GM23338 (cell line): Measurements from ENCODE around the gene CNTNAP2. TPM values are rescaled to one million over a fixed set of nuclear protein-coding genes. Genes with fewer than 3 reads are reported as not detected.

Experiments
- ATAC-seq: fragments of 200-7000 bp; cut with Tn5 transposase; 3 replicates; pipeline ENCODE4 v1.9.1; 2020
- DNase-seq: peaks from one replicate; pipeline ENCODE4 v3.0.0-alpha.2; 2015; ENCODE audit warnings: low spot score
- H2AFZ ChIP-seq: fragments of 200-600 bp; sonication (generic); 2 replicates; pipeline ENCODE4 v1.8.0; 2016; ENCODE audit warnings: antibody characterized with exemption, mild to moderate bottlenecking, moderate library complexity
- H3F3A ChIP-seq: fragments of 200-600 bp; sonication (generic); replicated peaks from 2 replicates; pipeline ENCODE4 v1.8.0; 2017; ENCODE audit warnings: antibody characterized with exemption, mixed run types, low read depth
- H3K27ac ChIP-seq: fragments of 200-600 bp; sonication (generic); 2 replicates; pipeline ENCODE4 v1.6.1; 2016; ENCODE audit warnings: low read depth
- H3K27me3 ChIP-seq: fragments of 200-600 bp; sonication (generic); 2 replicates; pipeline ENCODE4 v1.8.0; 2016; ENCODE audit warnings: mild to moderate bottlenecking, mixed run types, moderate library complexity; ENCODE audit not compliant: insufficient read depth
- H3K36me3 ChIP-seq: fragments of 200-600 bp; sonication (generic); 2 replicates; pipeline ENCODE4 v1.8.0; 2016; ENCODE audit warnings: mild to moderate bottlenecking; ENCODE audit not compliant: insufficient read depth
- H3K4me1 ChIP-seq: fragments of 200-600 bp; sonication (generic); 2 replicates; pipeline ENCODE4 v1.8.0; 2016; ENCODE audit warnings: mild to moderate bottlenecking, moderate library complexity; ENCODE audit not compliant: insufficient read depth
- H3K4me2 ChIP-seq: fragments of 200-600 bp; sonication (generic); 2 replicates; pipeline ENCODE4 v1.7.1; 2017; ENCODE audit warnings: mixed run types
- H3K4me3 ChIP-seq: fragments of 200-600 bp; sonication (generic); 2 replicates; pipeline ENCODE4 v1.6.1; 2016; ENCODE audit warnings: mixed run types
- H3K79me2 ChIP-seq: fragments of 200-600 bp; sonication (generic); replicated peaks from 2 replicates; pipeline ENCODE4 v1.8.0; 2017; ENCODE audit warnings: mild to moderate bottlenecking; ENCODE audit not compliant: insufficient read depth
- H3K9me2 ChIP-seq: fragments of 200-600 bp; sonication (generic); 2 replicates; pipeline ENCODE4 v1.8.0; 2017; ENCODE audit not compliant: insufficient read depth
- H4K20me1 ChIP-seq: fragments of 200-600 bp; sonication (generic); replicated peaks from 2 replicates; pipeline ENCODE4 v1.8.0; 2017; ENCODE audit warnings: mild to moderate bottlenecking; ENCODE audit not compliant: insufficient read depth
- H3K27ac Mint-ChIP-seq: 2 replicates; pipeline ENCODE4 v1.8.0; 2020; ENCODE audit warnings: inconsistent platforms, mild to moderate bottlenecking, moderate library complexity, mixed read lengths
- H3K27me3 Mint-ChIP-seq: 3 replicates; pipeline ENCODE4 v1.8.0; 2022; ENCODE audit warnings: low read depth, mild to moderate bottlenecking, moderate library complexity, mixed read lengths, inconsistent platforms; ENCODE audit not compliant: insufficient read depth, poor library complexity
- H3K36me3 Mint-ChIP-seq: 3 replicates; pipeline ENCODE4 v1.8.0; 2021; ENCODE audit warnings: low read depth, mild to moderate bottlenecking, inconsistent platforms, moderate library complexity, mixed read lengths
- H3K4me1 Mint-ChIP-seq: 3 replicates; pipeline ENCODE4 v1.8.0; 2020; ENCODE audit warnings: mild to moderate bottlenecking, inconsistent platforms, mixed read lengths
- H3K4me3 Mint-ChIP-seq: 3 replicates; pipeline ENCODE4 v1.8.0; 2021; ENCODE audit warnings: moderate library complexity, mild to moderate bottlenecking, inconsistent platforms, mixed read lengths
- H3K9me3 Mint-ChIP-seq: 3 replicates; pipeline ENCODE4 v1.8.0; 2020; ENCODE audit warnings: moderate library complexity, mild to moderate bottlenecking, inconsistent platforms, mixed read lengths
- EZH2 ChIP-seq: fragments of 200-600 bp; sonication (generic); IDR thresholded peaks from one replicate; pipeline ENCODE4 v1.8.0; 2017; ENCODE audit warnings: antibody characterized with exemption, mild to moderate bottlenecking, low read depth; ENCODE audit not compliant: unreplicated experiment
- EZH2phosphoT487 ChIP-seq: fragments of 200-600 bp; sonication (generic); IDR thresholded peaks from one replicate; pipeline ENCODE4 v1.8.1; 2018; ENCODE audit warnings: antibody characterized with exemption; ENCODE audit not compliant: unreplicated experiment
- NANOG ChIP-seq: IDR thresholded peaks from 2 replicates; pipeline ENCODE4 v1.6.1; 2016; ENCODE audit warnings: antibody characterized with exemption, borderline replicate concordance
- POLR2AphosphoS5 ChIP-seq: IDR thresholded peaks from 2 replicates; pipeline ENCODE4 v1.6.1; 2016; ENCODE audit warnings: antibody characterized with exemption, low read depth
- STAT1 ChIP-seq: IDR thresholded peaks from one replicate; pipeline ENCODE4 v1.6.1; 2016; ENCODE audit warnings: antibody characterized with exemption; ENCODE audit not compliant: unreplicated experiment
- ZNF331 ChIP-seq: fragments of 250-450 bp; sonication (Bioruptor Pico); IDR thresholded peaks from 2 replicates; pipeline ENCODE4 v1.5.0; 2020; ENCODE audit warnings: low read depth, mild to moderate bottlenecking, moderate library complexity
- polyA plus RNA-seq: library from polyadenylated mRNA; unstranded; fragments of >200 nt; fragmentation: Nextera tagmentation; extraction: Ambion mirVana; gene quantifications from 2 replicates; pipeline ENCODE4 v1.2.1, GENCODE V29; 2016
- total RNA-seq: library from RNA; depleted of rRNA; stranded (reverse); fragments of >200 nt; shearing (Covaris generic); gene quantifications from 2 replicates; pipeline ENCODE4 v1.2.3, GENCODE V29; 2014
- TF ChIP-seq, protein P1 (sequence below): IDR thresholded peaks from 2 replicates; pipeline ENCODE4 v1.6.1; 2016; ENCODE audit warnings: antibody characterized with exemption
- TF ChIP-seq, protein P2 (sequence below): fragments of 250-450 bp; sonication (Bioruptor Pico); IDR thresholded peaks from 2 replicates; pipeline ENCODE4 v1.5.0; 2020; ENCODE audit warnings: mild to moderate bottlenecking, moderate library complexity

Gene CNTNAP2
- total and polyA plus RNA-seq, 2 experiments from 2014 or later = 38.2 to 61.3 TPM

DNA sequence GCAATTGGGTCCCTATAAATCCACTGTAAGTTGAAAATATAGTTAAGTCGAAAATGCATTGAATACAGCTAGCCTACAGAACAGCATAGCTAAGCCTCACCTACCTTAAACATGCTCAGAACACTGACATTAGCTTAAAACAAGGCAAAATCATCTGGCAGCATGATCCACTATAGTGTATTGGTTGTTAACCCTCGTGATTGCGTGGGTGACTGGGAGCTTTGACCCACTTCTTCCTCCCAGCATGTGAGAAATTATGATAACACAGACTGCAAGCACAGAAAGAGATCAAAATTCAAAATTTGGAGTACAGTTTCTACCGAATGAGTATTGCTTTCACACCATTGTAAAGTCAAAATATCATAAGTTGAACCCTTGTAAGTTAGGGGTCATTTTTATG, 22.3 kb downstream of the CNTNAP2 start (continued):
- TF ChIP-seq, protein P1, sequence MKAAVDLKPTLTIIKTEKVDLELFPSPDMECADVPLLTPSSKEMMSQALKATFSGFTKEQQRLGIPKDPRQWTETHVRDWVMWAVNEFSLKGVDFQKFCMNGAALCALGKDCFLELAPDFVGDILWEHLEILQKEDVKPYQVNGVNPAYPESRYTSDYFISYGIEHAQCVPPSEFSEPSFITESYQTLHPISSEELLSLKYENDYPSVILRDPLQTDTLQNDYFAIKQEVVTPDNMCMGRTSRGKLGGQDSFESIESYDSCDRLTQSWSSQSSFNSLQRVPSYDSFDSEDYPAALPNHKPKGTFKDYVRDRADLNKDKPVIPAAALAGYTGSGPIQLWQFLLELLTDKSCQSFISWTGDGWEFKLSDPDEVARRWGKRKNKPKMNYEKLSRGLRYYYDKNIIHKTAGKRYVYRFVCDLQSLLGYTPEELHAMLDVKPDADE = no peak
- TF ChIP-seq EZH2 (no peak), STAT1 (no peak), ZNF331 (CRISPR knock-in tag) (no peak), POLR2AphosphoS5 (no peak), EZH2phosphoT487 (no peak)

DNA sequence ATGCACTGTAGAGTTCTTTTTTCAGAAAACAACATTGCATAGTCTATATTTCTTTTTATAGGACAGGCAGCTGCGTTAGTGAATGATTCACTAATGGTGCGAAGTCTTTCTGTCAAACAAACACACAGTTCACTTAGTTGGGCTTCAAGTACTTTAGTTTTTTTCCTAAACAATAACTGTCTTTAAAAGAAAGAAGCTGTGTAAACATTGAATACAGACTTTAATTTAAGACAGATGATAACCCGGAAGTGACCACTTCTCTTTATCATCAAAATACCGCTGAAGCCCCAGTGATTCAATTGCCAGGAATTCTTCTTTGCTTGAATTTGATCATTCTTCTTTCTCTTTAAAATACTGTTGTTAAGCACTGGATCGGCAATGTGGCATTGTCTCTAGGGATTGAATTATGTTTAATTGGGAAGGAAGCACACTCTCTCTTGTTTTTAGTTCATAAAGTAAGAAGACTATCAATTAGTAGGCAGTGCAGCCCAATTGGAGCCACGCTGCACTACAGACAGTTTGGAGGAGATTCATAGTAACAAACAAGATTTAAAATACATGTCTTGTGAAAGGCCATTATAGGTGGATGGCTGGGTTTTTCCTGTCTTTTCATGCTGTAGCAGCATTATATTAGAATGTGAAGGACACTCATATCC, 30.4 kb downstream of the CNTNAP2 start:
- Histone ChIP-seq H2AFZ (no peak overlapping the region), H3K27me3 (no peaks in the 10 kb centered on the region), H3K79me2 (no peaks in the 10 kb centered on the region), H3K4me2 (peak overlapping the region; percentile 53), H3K9me2 (no peaks in the 10 kb centered on the region), H4K20me1 (no peaks in the 10 kb centered on the region), H3K4me3 (no peak overlapping the region), H3K36me3 (no peaks in the 10 kb centered on the region), H3F3A (no peaks in the 10 kb centered on the region), H3K4me1 (peaks cover 30% of the 10 kb centered on the region), H3K27ac (no peak overlapping the region)
- TF ChIP-seq POLR2AphosphoS5 = no peak
- no peak for TF ChIP-seq STAT1
- TF ChIP-seq ZNF331 (CRISPR knock-in tag) = no peak
- no peak for TF ChIP-seq NANOG
- TF ChIP-seq, protein P2, sequence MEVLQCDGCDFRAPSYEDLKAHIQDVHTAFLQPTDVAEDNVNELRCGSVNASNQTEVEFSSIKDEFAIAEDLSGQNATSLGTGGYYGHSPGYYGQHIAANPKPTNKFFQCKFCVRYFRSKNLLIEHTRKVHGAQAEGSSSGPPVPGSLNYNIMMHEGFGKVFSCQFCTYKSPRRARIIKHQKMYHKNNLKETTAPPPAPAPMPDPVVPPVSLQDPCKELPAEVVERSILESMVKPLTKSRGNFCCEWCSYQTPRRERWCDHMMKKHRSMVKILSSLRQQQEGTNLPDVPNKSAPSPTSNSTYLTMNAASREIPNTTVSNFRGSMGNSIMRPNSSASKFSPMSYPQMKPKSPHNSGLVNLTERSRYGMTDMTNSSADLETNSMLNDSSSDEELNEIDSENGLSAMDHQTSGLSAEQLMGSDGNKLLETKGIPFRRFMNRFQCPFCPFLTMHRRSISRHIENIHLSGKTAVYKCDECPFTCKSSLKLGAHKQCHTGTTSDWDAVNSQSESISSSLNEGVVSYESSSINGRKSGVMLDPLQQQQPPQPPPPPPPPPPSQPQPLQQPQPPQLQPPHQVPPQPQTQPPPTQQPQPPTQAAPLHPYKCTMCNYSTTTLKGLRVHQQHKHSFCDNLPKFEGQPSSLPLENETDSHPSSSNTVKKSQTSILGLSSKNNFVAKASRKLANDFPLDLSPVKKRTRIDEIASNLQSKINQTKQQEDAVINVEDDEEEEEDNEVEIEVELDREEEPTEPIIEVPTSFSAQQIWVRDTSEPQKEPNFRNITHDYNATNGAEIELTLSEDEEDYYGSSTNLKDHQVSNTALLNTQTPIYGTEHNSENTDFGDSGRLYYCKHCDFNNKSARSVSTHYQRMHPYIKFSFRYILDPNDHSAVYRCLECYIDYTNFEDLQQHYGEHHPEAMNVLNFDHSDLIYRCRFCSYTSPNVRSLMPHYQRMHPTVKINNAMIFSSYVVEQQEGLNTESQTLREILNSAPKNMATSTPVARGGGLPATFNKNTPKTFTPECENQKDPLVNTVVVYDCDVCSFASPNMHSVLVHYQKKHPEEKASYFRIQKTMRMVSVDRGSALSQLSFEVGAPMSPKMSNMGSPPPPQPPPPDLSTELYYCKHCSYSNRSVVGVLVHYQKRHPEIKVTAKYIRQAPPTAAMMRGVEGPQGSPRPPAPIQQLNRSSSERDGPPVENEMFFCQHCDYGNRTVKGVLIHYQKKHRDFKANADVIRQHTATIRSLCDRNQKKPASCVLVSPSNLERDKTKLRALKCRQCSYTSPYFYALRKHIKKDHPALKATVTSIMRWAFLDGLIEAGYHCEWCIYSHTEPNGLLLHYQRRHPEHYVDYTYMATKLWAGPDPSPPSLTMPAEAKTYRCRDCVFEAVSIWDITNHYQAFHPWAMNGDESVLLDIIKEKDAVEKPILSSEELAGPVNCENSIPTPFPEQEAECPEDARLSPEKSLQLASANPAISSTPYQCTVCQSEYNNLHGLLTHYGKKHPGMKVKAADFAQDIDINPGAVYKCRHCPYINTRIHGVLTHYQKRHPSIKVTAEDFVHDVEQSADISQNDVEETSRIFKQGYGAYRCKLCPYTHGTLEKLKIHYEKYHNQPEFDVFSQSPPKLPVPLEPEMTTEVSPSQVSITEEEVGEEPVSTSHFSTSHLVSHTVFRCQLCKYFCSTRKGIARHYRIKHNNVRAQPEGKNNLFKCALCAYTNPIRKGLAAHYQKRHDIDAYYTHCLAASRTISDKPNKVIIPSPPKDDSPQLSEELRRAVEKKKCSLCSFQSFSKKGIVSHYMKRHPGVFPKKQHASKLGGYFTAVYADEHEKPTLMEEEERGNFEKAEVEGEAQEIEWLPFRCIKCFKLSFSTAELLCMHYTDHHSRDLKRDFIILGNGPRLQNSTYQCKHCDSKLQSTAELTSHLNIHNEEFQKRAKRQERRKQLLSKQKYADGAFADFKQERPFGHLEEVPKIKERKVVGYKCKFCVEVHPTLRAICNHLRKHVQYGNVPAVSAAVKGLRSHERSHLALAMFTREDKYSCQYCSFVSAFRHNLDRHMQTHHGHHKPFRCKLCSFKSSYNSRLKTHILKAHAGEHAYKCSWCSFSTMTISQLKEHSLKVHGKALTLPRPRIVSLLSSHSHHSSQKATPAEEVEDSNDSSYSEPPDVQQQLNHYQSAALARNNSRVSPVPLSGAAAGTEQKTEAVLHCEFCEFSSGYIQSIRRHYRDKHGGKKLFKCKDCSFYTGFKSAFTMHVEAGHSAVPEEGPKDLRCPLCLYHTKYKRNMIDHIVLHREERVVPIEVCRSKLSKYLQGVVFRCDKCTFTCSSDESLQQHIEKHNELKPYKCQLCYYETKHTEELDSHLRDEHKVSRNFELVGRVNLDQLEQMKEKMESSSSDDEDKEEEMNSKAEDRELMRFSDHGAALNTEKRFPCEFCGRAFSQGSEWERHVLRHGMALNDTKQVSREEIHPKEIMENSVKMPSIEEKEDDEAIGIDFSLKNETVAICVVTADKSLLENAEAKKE (CRISPR knock-in tag) = no peak
- no peak for TF ChIP-seq EZH2phosphoT487
- no peaks in the 10 kb centered on the region for H3K27me3 Mint-ChIP-seq
- DNase-seq (no peak), ATAC-seq (no peak)
- H3K27ac Mint-ChIP-seq = no peak overlapping the region
- H3K9me3 Mint-ChIP-seq = peaks cover 9% of the 10 kb centered on the region; the same call in 2 of the 3 replicates
- peaks cover 39% of the 10 kb centered on the region for H3K4me1 Mint-ChIP-seq
- no peaks in the 10 kb centered on the region for H3K36me3 Mint-ChIP-seq
- H3K4me3 Mint-ChIP-seq = no peak overlapping the region
